Right lobe of liver (tissue), 6 donors: ENCODE measurements around the gene RCBTB1. TPM values are rescaled to one million over a fixed set of nuclear protein-coding genes. Genes with fewer than 3 reads are reported as not detected.
"Not testable (repeated sequence)": the region's sequence is repeated elsewhere in the genome, so short reads cannot be mapped to it uniquely, and the experiment has no call there.

ENCODE experiments used
- ATAC-seq, 4 donors: fragments of 200-7000 bp; cut with Tn5 transposase; one replicate each; pipeline ENCODE4 v1.9.1; 2020; ENCODE audit warnings: mild to moderate bottlenecking in 4 of 4, moderate library complexity in 4 of 4
- DNase-seq, 3 donors: peaks; one replicate each; pipeline ENCODE4 v3.0.0-alpha.2; 2020
- H3K27ac ChIP-seq, 3 donors: fragments of 200-600 bp; one replicate each; pipeline ENCODE4 v1.8.0; 2022
- H3K27me3 ChIP-seq, 2 donors: fragments of 200-600 bp; one replicate each; pipeline ENCODE4 v1.8.0; 2022
- H3K36me3 ChIP-seq, 4 donors: fragments of 200-600 bp; sonication (generic) in 1 of 4; one replicate each; pipeline versions ENCODE4 v1.5.1 to v1.8.0; 2017 to 2022; ENCODE audit warnings: control low read depth in 1 of 4
- H3K4me1 ChIP-seq, 4 donors: fragments of 200-600 bp; sonication (generic) in 1 of 4; one replicate each; pipeline versions ENCODE4 v1.5.1 to v1.8.0; 2017 to 2022; ENCODE audit warnings: control low read depth in 1 of 4
- H3K4me3 ChIP-seq, 3 donors: fragments of 200-600 bp; one replicate each; pipeline ENCODE4 v1.8.0; 2022
- H3K9me3 ChIP-seq, 4 donors: fragments of 200-600 bp; sonication (generic) in 1 of 4; one replicate each; pipeline versions ENCODE4 v1.5.1 to v1.8.0; 2017 to 2022; ENCODE audit warnings: control low read depth in 1 of 4
- POLR2A ChIP-seq: fragments of 450-650 bp; IDR thresholded peaks from one replicate; pipeline ENCODE4 v1.6.1; 2017; ENCODE audit warnings: antibody characterized with exemption, mild to moderate bottlenecking
- WGBS: methylation state at CpG from one replicate; pipeline ENCODE4 v1.1.6; 2018; ENCODE audit warnings: low coverage, low lambda C conversion rate; ENCODE audit not compliant: insufficient coverage; ENCODE audit errors: missing lambda C conversion rate; 5-methylcytosine and 5-hydroxymethylcytosine counted together
- intact Hi-C, 2 donors: fragments of 100-400 bp; cut with DNase I; formaldehyde crosslinking; loops; one replicate each; pipeline versions ENCODE4 v1.11.2 to v1.14.1; 2022
- total RNA-seq, 6 experiments: library from RNA; depleted of rRNA in 2 of 6; stranded (reverse); fragments of >200 nt in 2 of 6; fragmentation: NEBNext Ultra II Directional in 3 of 6; extraction: Animal tissue kit (Norgen Biotek cat#: 25700) in 3 of 6; gene quantifications; one replicate each; pipeline versions ENCODE4 v1.1.0 to v1.2.4, GENCODE V29; 2016 to 2023
- TF ChIP-seq, protein P1 (sequence below), 4 donors: fragments of 200-600 bp in 3 of 4; fragments of 450-650 bp in 1 of 4; IDR thresholded peaks; one replicate each; pipeline versions ENCODE4 v1.5.1 to v1.8.0; 2016 to 2022; ENCODE audit warnings: antibody characterized with exemption in 4 of 4, mild to moderate bottlenecking in 2 of 4
- donor health status: DM: no; HTN: yes; CAD: no.
- donor health status: DM: no; HTN: no; CAD: no.
- donor health status: DM: no; HTN: no; CAD: no.
- donor health status: DM: no; HTN: yes; CAD: no.
- donor health status: DM: no; HTN: yes; CAD: no.

Gene RCBTB1
- total RNA-seq, 6 experiments from 2014 or later: 5.8 to 9.5 (median 7.3) TPM

DNA sequence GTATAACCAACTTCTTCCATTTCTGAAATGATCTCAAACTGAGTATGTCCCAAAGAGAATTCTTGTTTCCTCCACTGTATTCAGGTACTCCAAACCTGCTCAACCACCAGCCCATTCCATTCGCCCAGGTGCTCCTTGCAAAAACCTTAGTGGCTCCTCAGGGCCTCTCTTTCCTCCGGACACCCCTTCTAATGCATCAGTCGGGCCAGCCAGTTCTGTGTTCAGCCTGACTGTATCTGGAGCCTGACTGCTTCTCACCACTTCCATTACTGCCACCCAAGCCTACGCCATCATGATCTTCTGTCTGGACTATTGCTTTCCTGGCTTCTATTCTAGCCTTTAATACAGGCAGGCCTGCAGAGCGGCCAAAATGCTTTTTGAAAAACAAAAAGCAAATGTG lies 88.1 kb downstream of the RCBTB1 start:
- H3K27ac ChIP-seq: no peak overlapping the region

DNA sequence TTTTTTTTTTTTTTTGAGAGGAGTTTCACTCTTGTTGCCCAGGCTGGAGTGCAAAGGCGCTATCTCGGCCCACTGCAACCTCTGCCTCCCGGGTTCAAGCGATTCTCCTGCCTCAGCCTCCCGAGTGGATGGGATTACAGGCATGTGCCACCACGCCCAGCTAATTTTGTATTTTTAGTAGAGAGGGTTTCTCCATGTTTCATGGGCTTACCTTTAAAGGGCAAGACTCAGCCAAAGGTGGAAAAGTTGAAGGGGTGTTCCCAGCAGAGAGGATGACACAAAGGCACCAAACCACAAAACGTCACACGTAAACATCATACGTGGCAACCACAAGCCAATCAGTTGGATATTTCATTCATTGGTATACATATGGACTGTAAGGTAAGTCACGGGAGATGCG lies 88.5 kb downstream of the RCBTB1 start:
- H3K4me3 ChIP-seq, ATAC-seq, DNase-seq, H3K27me3 ChIP-seq, intact Hi-C loops, H3K4me1 ChIP-seq, H3K36me3 ChIP-seq, H3K9me3 ChIP-seq: not testable (repeated sequence)
- peak overlapping the region in 1 of 3 donors; percentile 96 for H3K27ac ChIP-seq
- WGBS: 79% methylated on average over 10 of the region's 11 CpGs

More for the DNA sequence above, 88.1 kb downstream of the RCBTB1 start:
- no peak for TF ChIP-seq POLR2A
- TF ChIP-seq, protein P1, sequence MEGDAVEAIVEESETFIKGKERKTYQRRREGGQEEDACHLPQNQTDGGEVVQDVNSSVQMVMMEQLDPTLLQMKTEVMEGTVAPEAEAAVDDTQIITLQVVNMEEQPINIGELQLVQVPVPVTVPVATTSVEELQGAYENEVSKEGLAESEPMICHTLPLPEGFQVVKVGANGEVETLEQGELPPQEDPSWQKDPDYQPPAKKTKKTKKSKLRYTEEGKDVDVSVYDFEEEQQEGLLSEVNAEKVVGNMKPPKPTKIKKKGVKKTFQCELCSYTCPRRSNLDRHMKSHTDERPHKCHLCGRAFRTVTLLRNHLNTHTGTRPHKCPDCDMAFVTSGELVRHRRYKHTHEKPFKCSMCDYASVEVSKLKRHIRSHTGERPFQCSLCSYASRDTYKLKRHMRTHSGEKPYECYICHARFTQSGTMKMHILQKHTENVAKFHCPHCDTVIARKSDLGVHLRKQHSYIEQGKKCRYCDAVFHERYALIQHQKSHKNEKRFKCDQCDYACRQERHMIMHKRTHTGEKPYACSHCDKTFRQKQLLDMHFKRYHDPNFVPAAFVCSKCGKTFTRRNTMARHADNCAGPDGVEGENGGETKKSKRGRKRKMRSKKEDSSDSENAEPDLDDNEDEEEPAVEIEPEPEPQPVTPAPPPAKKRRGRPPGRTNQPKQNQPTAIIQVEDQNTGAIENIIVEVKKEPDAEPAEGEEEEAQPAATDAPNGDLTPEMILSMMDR (IDR thresholded peaks at IDR 0.05): no peak
- no peaks in the 10 kb centered on the region for H3K27me3 ChIP-seq
- intact Hi-C loops: no loop called here
- H3K4me1 ChIP-seq: peaks cover 0 to 4% (median 0%) of the 10 kb centered on the region in 4 donors
- DNase-seq (no peak), ATAC-seq (no peak)
- WGBS: 95% methylated on average over 4 of the region's 5 CpGs
- no peak overlapping the region for H3K4me3 ChIP-seq
- no peaks in the 10 kb centered on the region for H3K36me3 ChIP-seq
- no peaks in the 10 kb centered on the region for H3K9me3 ChIP-seq

DNA sequence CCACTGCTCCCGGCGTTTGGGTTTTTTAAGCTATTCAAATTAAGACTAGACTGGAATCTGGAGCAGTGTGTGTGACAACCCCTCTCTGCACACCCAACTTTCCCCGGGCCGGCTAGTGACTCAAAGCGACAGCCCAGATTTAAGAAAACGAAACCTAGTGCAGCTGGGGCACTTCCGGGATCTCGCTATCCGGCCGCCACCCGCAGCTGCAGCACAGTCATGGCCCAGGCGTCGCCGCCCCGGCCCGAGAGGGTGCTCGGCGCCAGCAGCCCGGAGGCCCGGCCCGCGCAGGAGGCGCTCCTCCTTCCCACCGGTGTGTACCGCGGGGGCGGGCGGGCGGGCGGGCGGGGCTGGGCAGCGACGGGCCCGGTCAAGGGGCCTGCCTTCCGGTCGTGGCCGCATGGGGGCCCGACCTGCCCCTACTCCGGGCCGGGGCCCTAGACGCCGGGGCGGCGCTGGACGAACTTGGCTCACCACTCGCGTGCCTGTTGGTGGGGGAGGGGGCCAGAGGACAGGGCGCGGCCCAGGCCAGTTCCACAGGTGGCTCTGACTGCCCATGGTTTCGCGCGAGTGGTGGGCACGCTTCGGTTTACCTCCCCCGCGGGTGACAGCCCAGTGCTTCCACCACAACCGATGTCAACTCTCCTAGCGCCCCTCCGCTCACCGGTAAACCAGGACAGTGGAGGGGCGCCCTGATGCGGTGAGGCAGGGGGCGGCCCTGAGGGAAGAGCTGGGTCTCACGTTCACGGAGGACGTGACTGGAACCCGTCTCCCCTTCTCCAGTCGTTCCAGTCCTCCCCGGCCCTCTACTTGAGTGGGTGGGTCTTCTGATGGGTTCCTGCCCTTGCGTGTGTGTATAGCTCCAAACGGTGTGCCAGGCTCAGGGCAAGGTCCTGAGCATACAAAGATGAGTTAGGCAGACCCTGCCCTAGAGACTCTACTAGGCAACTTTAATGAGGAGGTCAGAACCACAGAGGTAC lies 89.3 kb downstream of the RCBTB1 start, which contains the start of gene PHF11:
Gene PHF11 (plus strand): TSS at position 171 of the 980 bp plus-strand sequence. CDS start 49 bp downstream, at position 220.
- no peaks in the 10 kb centered on the region for H3K9me3 ChIP-seq
- H3K27ac ChIP-seq: peak within 1 kb of the TSS; percentile 82 to 96 (median 90)
- peaks cover 0 to 4% (median 0%) of the 10 kb centered on the region in 4 donors for H3K4me1 ChIP-seq
- DNase-seq (peak; percentile 88 to 91 (median 89)), ATAC-seq (peak; percentile 87 to 93 (median 88))
- no peaks in the 10 kb centered on the region for H3K27me3 ChIP-seq
- H3K4me3 ChIP-seq: peak within 1 kb of the TSS; percentile 62 to 75 (median 62)
- 0% methylated on average over 5 of the region's 71 CpGs for WGBS
- intact Hi-C loops: no loop called here
- TF ChIP-seq POLR2A: peak; percentile 68
- TF ChIP-seq, protein P1 (IDR thresholded peaks at IDR 0.05): peak; percentile 15 to 26 (median 22)
- no peaks in the 10 kb centered on the region for H3K36me3 ChIP-seq

DNA sequence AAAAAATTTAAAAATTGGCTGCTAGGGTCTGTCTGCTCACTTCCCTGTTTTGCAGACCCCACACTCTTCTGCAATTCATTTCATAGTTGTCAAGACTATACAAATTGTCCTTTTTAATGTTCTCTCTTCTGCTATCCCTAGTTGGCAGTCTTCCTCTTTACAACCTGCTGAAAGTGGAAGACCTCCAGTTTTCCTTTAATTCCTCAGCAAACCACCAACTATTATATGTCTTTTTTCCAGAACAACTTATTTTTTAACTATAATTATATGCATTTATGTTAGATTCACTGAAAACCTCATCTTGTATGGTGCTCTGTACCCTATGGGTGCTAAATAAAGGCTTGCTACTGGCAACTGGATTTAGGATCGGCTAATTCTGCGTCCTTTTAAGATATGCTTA lies 90.7 kb downstream of the RCBTB1 start:
- H3K27ac ChIP-seq: peak overlapping the region; percentile 82 to 96 (median 90)
- peak overlapping the region; percentile 62 to 75 (median 62) for H3K4me3 ChIP-seq
- no peak for TF ChIP-seq POLR2A
- TF ChIP-seq, protein P1 (IDR thresholded peaks at IDR 0.05): peak in 1 of 4 donors; percentile 8
- peaks cover 0 to 4% (median 0%) of the 10 kb centered on the region in 4 donors for H3K4me1 ChIP-seq
- intact Hi-C loops: no loop called here
- no peaks in the 10 kb centered on the region for H3K9me3 ChIP-seq
- no peaks in the 10 kb centered on the region for H3K27me3 ChIP-seq
- no peaks in the 10 kb centered on the region for H3K36me3 ChIP-seq
- DNase-seq: no peak
- ATAC-seq: no peak
- 33% methylated on average over 2 of the region's 2 CpGs for WGBS

DNA sequence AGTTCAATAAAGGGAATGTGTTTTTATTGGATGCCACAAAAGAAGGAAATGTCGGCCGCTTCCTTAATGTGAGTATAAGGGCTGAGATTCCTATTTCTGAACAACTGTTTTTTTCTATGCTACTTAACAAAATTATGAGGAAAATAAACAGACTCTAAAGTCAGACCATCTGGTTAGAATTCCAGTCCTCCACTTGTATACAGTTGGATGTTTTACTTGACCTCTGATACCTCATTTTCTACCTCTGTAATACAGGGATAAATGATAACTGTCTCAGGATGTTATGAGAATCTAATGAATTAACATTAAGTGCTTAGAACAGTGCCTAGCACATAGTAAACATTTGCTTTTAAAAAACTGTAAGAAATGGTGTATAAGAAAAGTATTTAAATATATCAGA lies 96.8 kb downstream of the RCBTB1 start:
- WGBS: 97% methylated on average over 2 of the region's 2 CpGs
- peaks cover 0 to 19% (median 0%) of the 10 kb centered on the region in 4 donors for H3K36me3 ChIP-seq
- no peak overlapping the region for H3K4me3 ChIP-seq
- H3K4me1 ChIP-seq: no peaks in the 10 kb centered on the region
- no peak overlapping the region for H3K27ac ChIP-seq
- no peak for TF ChIP-seq POLR2A
- TF ChIP-seq, protein P1 (IDR thresholded peaks at IDR 0.05): no peak
- intact Hi-C loops: no loop called here
- H3K27me3 ChIP-seq: no peaks in the 10 kb centered on the region
- H3K9me3 ChIP-seq: no peaks in the 10 kb centered on the region
- no peak for DNase-seq
- no peak for ATAC-seq
